ENCODE results near the gene IQGAP3.
A peak's percentile ranks its signal among the peaks of the same experiment; 100 is the strongest.

IQGAP3 gene

DNA sequence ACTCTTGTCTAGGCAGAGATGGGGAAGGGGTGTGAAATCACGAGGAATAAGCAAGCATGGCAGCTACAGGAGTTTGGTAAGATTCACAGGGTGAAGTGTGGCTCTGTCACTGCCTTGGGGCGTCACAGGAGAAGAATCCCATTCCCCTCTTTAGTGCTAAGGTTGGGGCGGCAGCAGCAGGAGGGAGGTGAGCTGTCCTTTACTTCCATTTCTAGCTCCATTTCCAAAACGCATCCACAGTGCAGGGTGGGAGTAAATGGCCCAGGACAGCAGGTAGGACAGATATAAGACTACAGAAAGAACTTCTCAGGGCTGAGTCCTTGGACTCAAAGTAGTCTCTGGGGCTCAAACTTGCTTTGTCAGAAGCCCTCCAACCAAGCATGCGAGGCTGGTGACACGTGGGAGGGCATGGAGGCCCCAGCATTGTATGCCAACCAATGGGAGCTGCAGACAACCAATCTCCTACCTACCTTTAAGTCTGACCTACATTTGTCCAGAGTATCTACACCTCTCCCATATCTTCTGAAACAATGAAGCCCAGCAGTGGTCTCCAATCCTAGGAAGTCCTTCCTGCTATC lies 80.3 kb downstream of the IQGAP3 start:
- H3K9me3 ChIP-seq, result no peaks in the 10 kb centered on the region
- no peak for DNase-seq
- intact Hi-C loops (cut with DNase I; ENCODE audit: low total_unique reads), result no loop called here
- H3K27ac ChIP-seq, result peak overlapping the region; percentile 85 to 94
- peaks cover 0 to 14% (median 8%) of the 10 kb centered on the region in 3 donors for H3K36me3 ChIP-seq
- peaks cover 32 to 100% (median 100%) of the 10 kb centered on the region in 4 donors for H3K4me1 ChIP-seq
- no peaks in the 10 kb centered on the region for H3K27me3 ChIP-seq
- TF ChIP-seq, protein P1, sequence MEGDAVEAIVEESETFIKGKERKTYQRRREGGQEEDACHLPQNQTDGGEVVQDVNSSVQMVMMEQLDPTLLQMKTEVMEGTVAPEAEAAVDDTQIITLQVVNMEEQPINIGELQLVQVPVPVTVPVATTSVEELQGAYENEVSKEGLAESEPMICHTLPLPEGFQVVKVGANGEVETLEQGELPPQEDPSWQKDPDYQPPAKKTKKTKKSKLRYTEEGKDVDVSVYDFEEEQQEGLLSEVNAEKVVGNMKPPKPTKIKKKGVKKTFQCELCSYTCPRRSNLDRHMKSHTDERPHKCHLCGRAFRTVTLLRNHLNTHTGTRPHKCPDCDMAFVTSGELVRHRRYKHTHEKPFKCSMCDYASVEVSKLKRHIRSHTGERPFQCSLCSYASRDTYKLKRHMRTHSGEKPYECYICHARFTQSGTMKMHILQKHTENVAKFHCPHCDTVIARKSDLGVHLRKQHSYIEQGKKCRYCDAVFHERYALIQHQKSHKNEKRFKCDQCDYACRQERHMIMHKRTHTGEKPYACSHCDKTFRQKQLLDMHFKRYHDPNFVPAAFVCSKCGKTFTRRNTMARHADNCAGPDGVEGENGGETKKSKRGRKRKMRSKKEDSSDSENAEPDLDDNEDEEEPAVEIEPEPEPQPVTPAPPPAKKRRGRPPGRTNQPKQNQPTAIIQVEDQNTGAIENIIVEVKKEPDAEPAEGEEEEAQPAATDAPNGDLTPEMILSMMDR (IDR thresholded peaks at IDR 0.05), result no peak
- H3K4me3 ChIP-seq, result peak overlapping the region in 1 of 2 donors; percentile 53

DNA sequence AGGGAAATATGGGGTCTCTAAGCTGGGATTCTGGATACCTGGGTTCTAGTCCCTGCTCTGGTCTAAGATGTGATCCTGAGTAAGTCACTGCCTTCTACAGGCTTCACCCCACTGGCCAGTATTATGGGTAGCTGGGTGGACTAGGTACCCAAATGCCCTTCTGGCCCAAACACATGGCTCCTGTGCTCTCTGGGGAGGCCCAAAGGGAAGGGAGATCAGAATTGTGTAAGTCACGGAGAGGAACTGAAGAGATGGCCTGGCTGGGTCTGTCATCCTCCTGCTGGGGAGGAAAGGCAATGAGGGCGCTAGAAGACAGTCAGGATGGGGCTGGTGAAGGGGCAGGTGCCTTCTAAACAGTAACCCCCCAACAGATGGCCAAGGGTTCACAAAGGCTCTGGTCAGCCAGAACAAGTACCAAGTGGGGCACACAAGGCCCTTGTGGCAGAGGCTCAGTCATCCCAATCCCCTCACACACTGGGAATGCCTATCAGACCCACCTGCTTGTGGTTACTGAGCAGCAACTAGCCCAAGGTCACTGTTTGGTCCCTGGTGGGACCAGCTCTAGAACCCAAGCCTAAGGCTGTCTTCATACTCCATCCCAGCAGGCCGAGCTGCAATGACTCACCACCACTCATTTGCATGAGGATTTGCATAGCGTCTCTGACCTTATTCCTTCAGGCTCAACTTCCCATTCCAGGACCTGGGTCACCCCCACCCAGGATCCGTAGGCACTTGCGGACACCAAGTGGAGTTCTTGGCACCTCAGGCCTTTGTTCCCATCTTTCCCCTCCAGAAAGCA lies 81.0 kb downstream of the IQGAP3 start:
- DNase-seq, result no peak
- intact Hi-C loops (cut with DNase I; ENCODE audit: low total_unique reads), result no loop called here
- Histone ChIP-seq H3K27ac (peak overlapping the region; percentile 85 to 94), H3K27me3 (no peaks in the 10 kb centered on the region), H3K4me3 (peak overlapping the region; percentile 43 to 53), H3K4me1 (peaks cover 32 to 100% (median 97%) of the 10 kb centered on the region in 4 donors), H3K9me3 (no peaks in the 10 kb centered on the region), H3K36me3 (peaks cover 0 to 14% (median 8%) of the 10 kb centered on the region in 3 donors)
- TF ChIP-seq, protein P1 (IDR thresholded peaks at IDR 0.05), result no peak

DNA sequence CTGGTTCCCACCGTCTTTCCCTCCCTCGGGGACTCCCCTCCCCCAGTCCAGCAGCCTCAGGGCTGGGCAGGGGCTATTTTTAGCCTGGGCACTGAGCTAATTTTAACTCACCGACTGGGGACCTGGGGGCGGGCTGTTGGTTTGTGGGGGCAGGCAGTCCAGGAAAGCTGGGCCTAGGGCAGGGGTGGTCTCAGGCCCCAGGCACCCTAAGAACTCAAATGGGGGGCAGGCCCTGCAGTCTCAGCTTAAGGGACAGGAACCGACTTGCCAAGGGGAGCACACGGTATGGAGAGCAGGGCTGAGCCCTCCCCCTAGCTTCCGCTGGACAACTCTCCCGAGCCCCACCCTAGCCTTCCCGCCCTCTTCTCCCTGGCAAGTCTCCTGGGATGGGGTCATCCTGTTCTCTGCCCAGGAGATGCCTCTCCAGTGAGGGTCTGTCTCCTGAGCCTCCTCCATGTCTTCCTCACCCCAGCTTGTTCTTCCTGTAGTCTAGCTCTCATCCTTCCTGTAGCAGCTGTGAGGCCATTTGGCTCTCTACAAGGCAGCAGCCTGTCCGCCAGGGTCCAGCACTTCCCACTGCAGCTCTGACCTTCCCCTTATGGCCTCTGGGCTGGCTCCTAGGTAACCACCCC lies 81.8 kb downstream of the IQGAP3 start:
- H3K4me1 ChIP-seq, result peaks cover 32 to 100% (median 96%) of the 10 kb centered on the region in 4 donors
- TF ChIP-seq, protein P1 (IDR thresholded peaks at IDR 0.05), result peak; percentile 44 to 67
- no peaks in the 10 kb centered on the region for H3K27me3 ChIP-seq
- peak in 1 of 2 donors; percentile 87 for DNase-seq
- peak overlapping the region; percentile 43 to 53 for H3K4me3 ChIP-seq
- peak overlapping the region; percentile 85 to 94 for H3K27ac ChIP-seq
- peaks cover 0 to 14% (median 8%) of the 10 kb centered on the region in 3 donors for H3K36me3 ChIP-seq
- H3K9me3 ChIP-seq, result no peaks in the 10 kb centered on the region
- intact Hi-C loops (cut with DNase I; ENCODE audit: low total_unique reads), result no loop called here

DNA sequence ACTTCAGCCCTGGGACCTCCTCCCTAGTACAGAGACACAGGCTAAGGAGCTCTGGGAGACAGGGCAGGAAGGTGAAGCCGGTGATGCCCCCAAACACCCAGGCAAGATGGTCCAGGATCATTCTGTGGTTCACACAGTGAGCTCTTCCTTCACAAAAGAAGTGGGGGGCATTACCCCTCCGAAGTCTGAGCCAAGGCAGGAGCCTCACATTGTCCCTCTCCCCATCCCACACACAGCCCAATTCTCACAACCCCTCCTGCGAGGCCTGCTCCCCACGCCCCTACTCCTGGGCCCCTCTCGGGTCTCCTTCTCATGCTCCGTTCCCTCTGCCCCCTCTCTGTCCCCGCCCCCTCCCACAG lies 82.5 kb downstream of the IQGAP3 start:
- no peak for DNase-seq
- Histone ChIP-seq H3K27ac (peak overlapping the region; percentile 85 to 94), H3K9me3 (no peaks in the 10 kb centered on the region), H3K4me1 (peaks cover 27 to 100% (median 96%) of the 10 kb centered on the region in 4 donors), H3K4me3 (peak overlapping the region; percentile 43 to 53), H3K36me3 (peaks cover 0 to 13% (median 4%) of the 10 kb centered on the region in 3 donors), H3K27me3 (no peaks in the 10 kb centered on the region)
- intact Hi-C loops (cut with DNase I; ENCODE audit: low total_unique reads), result no loop called here
- TF ChIP-seq, protein P1 (IDR thresholded peaks at IDR 0.05), result no peak

DNA sequence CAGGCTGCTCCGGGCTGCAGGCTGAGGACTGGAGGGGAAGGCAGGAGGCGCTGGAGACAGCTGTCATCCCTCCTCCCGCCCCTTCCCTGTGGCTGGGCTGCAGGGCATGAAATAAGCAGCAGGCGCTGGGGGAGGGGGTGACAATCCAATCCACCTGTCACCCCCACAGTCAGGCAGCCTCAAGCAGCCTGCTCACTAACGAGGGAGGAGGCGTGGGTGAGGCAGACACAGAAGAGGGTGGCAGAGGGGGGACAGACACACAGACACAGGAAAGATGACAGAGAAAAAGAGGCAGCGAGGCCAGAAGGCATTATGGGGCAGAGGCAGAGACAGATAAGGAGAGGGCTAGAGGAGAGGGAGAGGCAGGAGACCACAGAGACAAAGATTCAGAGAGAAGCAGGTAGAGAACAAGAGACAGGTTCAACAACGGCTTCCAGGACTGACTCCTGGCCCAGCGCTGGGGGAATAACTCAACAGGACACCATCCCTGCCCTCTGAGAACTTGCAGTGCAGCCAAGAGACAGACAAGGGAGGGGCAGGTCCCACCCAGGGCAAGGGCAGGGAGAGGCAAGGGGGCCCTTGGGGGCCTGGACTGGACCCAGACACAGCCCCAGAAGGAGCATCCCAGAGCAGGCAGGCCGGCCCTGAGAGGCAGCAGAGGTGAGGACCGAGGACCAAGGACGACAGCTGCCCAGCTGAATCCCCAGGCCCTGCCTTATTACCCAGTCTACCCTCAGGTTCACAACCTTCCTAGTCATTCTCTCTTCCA lies 83.0 kb downstream of the IQGAP3 start:
- peak overlapping the region; percentile 43 to 53 for H3K4me3 ChIP-seq
- H3K4me1 ChIP-seq, result peaks cover 21 to 100% (median 96%) of the 10 kb centered on the region in 4 donors
- no peaks in the 10 kb centered on the region for H3K27me3 ChIP-seq
- H3K36me3 ChIP-seq, result peaks cover 0 to 8% (median 0%) of the 10 kb centered on the region in 3 donors
- no peaks in the 10 kb centered on the region for H3K9me3 ChIP-seq
- intact Hi-C loops (cut with DNase I; ENCODE audit: low total_unique reads), result no loop called here
- peak overlapping the region; percentile 85 to 94 for H3K27ac ChIP-seq
- no peak for DNase-seq
- TF ChIP-seq, protein P1 (IDR thresholded peaks at IDR 0.05), result peak in 1 of 2 experiments; percentile 4
